Subcutaneous abdominal adipose tissue (tissue), 5 donors: ENCODE results near the gene PELI2.

ENCODE experiments used
- H3K27ac ChIP-seq: one replicate; pipeline ENCODE4 v1.7.0; 2013; ENCODE audit warnings: low read depth, mild to moderate bottlenecking, inconsistent platforms, low read length, moderate library complexity
- H3K27me3 ChIP-seq, 5 donors: one replicate each; pipeline ENCODE4 v1.7.0; 2013; ENCODE audit warnings: low read length in 5 of 5, inconsistent platforms in 1 of 5; ENCODE audit not compliant: control insufficient read depth in 5 of 5, insufficient read depth in 4 of 5
- H3K36me3 ChIP-seq, 5 donors: one replicate each; pipeline ENCODE4 v1.7.0; 2013; ENCODE audit warnings: low read length in 5 of 5; ENCODE audit not compliant: control insufficient read depth in 5 of 5, insufficient read depth in 5 of 5
- H3K4me1 ChIP-seq, 5 donors: one replicate each; pipeline ENCODE4 v1.7.0; 2013; ENCODE audit warnings: low read length in 5 of 5, mild to moderate bottlenecking in 3 of 5, moderate library complexity in 1 of 5; ENCODE audit not compliant: control insufficient read depth in 5 of 5, insufficient read depth in 5 of 5
- H3K4me3 ChIP-seq, 5 donors: one replicate each; pipeline ENCODE4 v1.7.0; 2013; ENCODE audit warnings: low read length in 5 of 5, low read depth in 1 of 5
- H3K9ac ChIP-seq, 5 donors: one replicate each; pipeline ENCODE4 v1.7.0; 2013; ENCODE audit warnings: low read length in 5 of 5, mild to moderate bottlenecking in 4 of 5, moderate library complexity in 3 of 5
- H3K9me3 ChIP-seq, 5 donors: one replicate each; pipeline ENCODE4 v1.7.0; 2013; ENCODE audit warnings: low read length in 5 of 5; ENCODE audit not compliant: control insufficient read depth in 5 of 5
- donor health status: healthy.
- donor health status: healthy.
- donor health status: healthy.
- donor health status: healthy.
- donor health status: healthy.

PELI2 gene

GRCh38 chr14:56149995-56150394 lies 31.8 kb downstream of the PELI2 start:
- Histone ChIP-seq H3K27me3 (no peaks in the 10 kb centered on the region), H3K9ac (no peak overlapping the region), H3K4me1 (peaks cover 0 to 16% (median 13%) of the 10 kb centered on the region in 5 donors)

GRCh38 chr14:56150645-56151345 lies 32.6 kb downstream of the PELI2 start:
- H3K4me3 ChIP-seq: no peak overlapping the region
- H3K36me3 ChIP-seq: no peaks in the 10 kb centered on the region
- H3K4me1 ChIP-seq: peaks cover 0 to 14% (median 11%) of the 10 kb centered on the region in 5 donors
- no peaks in the 10 kb centered on the region for H3K27me3 ChIP-seq
- no peak overlapping the region for H3K27ac ChIP-seq
- no peaks in the 10 kb centered on the region for H3K9me3 ChIP-seq
- H3K9ac ChIP-seq: no peak overlapping the region

More at GRCh38 chr14:56149995-56150394, 31.8 kb downstream of the PELI2 start:
- no peak overlapping the region for H3K27ac ChIP-seq
- no peaks in the 10 kb centered on the region for H3K36me3 ChIP-seq
- H3K4me3 ChIP-seq: no peak overlapping the region
- H3K9me3 ChIP-seq: no peaks in the 10 kb centered on the region

GRCh38 chr14:56152221-56152620 lies 34.0 kb downstream of the PELI2 start:
- Histone ChIP-seq H3K36me3 (no peaks in the 10 kb centered on the region), H3K4me3 (no peak overlapping the region), H3K27ac (no peak overlapping the region), H3K27me3 (no peaks in the 10 kb centered on the region), H3K9ac (no peak overlapping the region), H3K9me3 (no peaks in the 10 kb centered on the region), H3K4me1 (peaks cover 0 to 14% (median 11%) of the 10 kb centered on the region in 5 donors)

- no peak overlapping the region for H3K9ac ChIP-seq
Measured at GRCh38 chr14:56153267-56153666, 35.1 kb downstream of the PELI2 start.

GRCh38 chr14:56154321-56154720 lies 36.1 kb downstream of the PELI2 start:
- Histone ChIP-seq H3K36me3 (no peaks in the 10 kb centered on the region), H3K27ac (no peak overlapping the region), H3K4me3 (no peak overlapping the region), H3K9ac (no peak overlapping the region), H3K27me3 (no peaks in the 10 kb centered on the region), H3K4me1 (peaks cover 0 to 6% (median under 1%) of the 10 kb centered on the region in 5 donors), H3K9me3 (peaks cover 0 to 4% (median 0%) of the 10 kb centered on the region in 5 donors)

More at GRCh38 chr14:56153267-56153666, 35.1 kb downstream of the PELI2 start:
- H3K27ac ChIP-seq: no peak overlapping the region
- peaks cover 0 to 11% (median 8%) of the 10 kb centered on the region in 5 donors for H3K4me1 ChIP-seq
- H3K27me3 ChIP-seq: no peaks in the 10 kb centered on the region
- no peaks in the 10 kb centered on the region for H3K9me3 ChIP-seq
- H3K36me3 ChIP-seq: no peaks in the 10 kb centered on the region
- no peak overlapping the region for H3K4me3 ChIP-seq

- H3K27ac ChIP-seq: no peak overlapping the region
- H3K9ac ChIP-seq: no peak overlapping the region
- H3K27me3 ChIP-seq: no peaks in the 10 kb centered on the region
- peaks cover 0 to 4% (median 0%) of the 10 kb centered on the region in 5 donors for H3K9me3 ChIP-seq
- H3K4me1 ChIP-seq: peaks cover 0 to 14% (median 2%) of the 10 kb centered on the region in 5 donors
- H3K36me3 ChIP-seq: no peaks in the 10 kb centered on the region
- H3K4me3 ChIP-seq: no peak overlapping the region
Measured at GRCh38 chr14:56156096-56156495, 37.9 kb downstream of the PELI2 start.

- Histone ChIP-seq H3K9me3 (peaks cover 2 to 14% (median 4%) of the 10 kb centered on the region in 5 donors), H3K4me3 (peak overlapping the region in 1 of 5 donors; percentile 22), H3K36me3 (no peaks in the 10 kb centered on the region), H3K9ac (no peak overlapping the region), H3K27ac (no peak overlapping the region), H3K27me3 (no peaks in the 10 kb centered on the region), H3K4me1 (peaks cover 0 to 14% (median 2%) of the 10 kb centered on the region in 5 donors)
Measured at GRCh38 chr14:56159066-56159465, 40.9 kb downstream of the PELI2 start.

- H3K9me3 ChIP-seq: peaks cover 2 to 17% (median 5%) of the 10 kb centered on the region in 5 donors
- H3K9ac ChIP-seq: no peak overlapping the region
- H3K27ac ChIP-seq: no peak overlapping the region
- H3K36me3 ChIP-seq: no peaks in the 10 kb centered on the region
- H3K4me1 ChIP-seq: peaks cover 0 to 14% (median 2%) of the 10 kb centered on the region in 5 donors
- no peak overlapping the region for H3K4me3 ChIP-seq
- no peaks in the 10 kb centered on the region for H3K27me3 ChIP-seq
Measured at GRCh38 chr14:56160088-56160487, 41.9 kb downstream of the PELI2 start.

- no peaks in the 10 kb centered on the region for H3K36me3 ChIP-seq
- H3K27me3 ChIP-seq: no peaks in the 10 kb centered on the region
- peaks cover 2 to 17% (median 8%) of the 10 kb centered on the region in 5 donors for H3K9me3 ChIP-seq
- no peak overlapping the region for H3K27ac ChIP-seq
- H3K4me3 ChIP-seq: no peak overlapping the region
- no peak overlapping the region for H3K9ac ChIP-seq
- H3K4me1 ChIP-seq: peaks cover 0 to 14% (median 2%) of the 10 kb centered on the region in 5 donors
Measured at GRCh38 chr14:56161658-56162057, 43.4 kb downstream of the PELI2 start.

GRCh38 chr14:56162476-56162875 lies 44.3 kb downstream of the PELI2 start:
- H3K36me3 ChIP-seq: no peaks in the 10 kb centered on the region
- peaks cover 0 to 14% (median 6%) of the 10 kb centered on the region in 5 donors for H3K4me1 ChIP-seq
- H3K27ac ChIP-seq: no peak overlapping the region
- H3K27me3 ChIP-seq: no peaks in the 10 kb centered on the region
- H3K4me3 ChIP-seq: no peak overlapping the region
- no peak overlapping the region for H3K9ac ChIP-seq
- peaks cover 2 to 17% (median 8%) of the 10 kb centered on the region in 5 donors for H3K9me3 ChIP-seq
